Right lobe of liver (tissue), 6 donors: ENCODE results near the gene CADPS. TPM values are rescaled to one million over a fixed set of nuclear protein-coding genes. Genes with fewer than 3 reads are reported as not detected.

Experiments
- ATAC-seq, 4 donors: fragments of 200-7000 bp; cut with Tn5 transposase; one replicate each; pipeline ENCODE4 v1.9.1; 2020; ENCODE audit warnings: mild to moderate bottlenecking in 4 of 4, moderate library complexity in 4 of 4
- DNase-seq, 3 donors: peaks; one replicate each; pipeline ENCODE4 v3.0.0-alpha.2; 2020
- H3K27ac ChIP-seq, 3 donors: fragments of 200-600 bp; one replicate each; pipeline ENCODE4 v1.8.0; 2022
- H3K27me3 ChIP-seq, 2 donors: fragments of 200-600 bp; one replicate each; pipeline ENCODE4 v1.8.0; 2022
- H3K36me3 ChIP-seq, 4 donors: fragments of 200-600 bp; sonication (generic) in 1 of 4; one replicate each; pipeline versions ENCODE4 v1.5.1 to v1.8.0; 2017 to 2022; ENCODE audit warnings: control low read depth in 1 of 4
- H3K4me1 ChIP-seq, 4 donors: fragments of 200-600 bp; sonication (generic) in 1 of 4; one replicate each; pipeline versions ENCODE4 v1.5.1 to v1.8.0; 2017 to 2022; ENCODE audit warnings: control low read depth in 1 of 4
- H3K4me3 ChIP-seq, 3 donors: fragments of 200-600 bp; one replicate each; pipeline ENCODE4 v1.8.0; 2022
- H3K9me3 ChIP-seq, 4 donors: fragments of 200-600 bp; sonication (generic) in 1 of 4; one replicate each; pipeline versions ENCODE4 v1.5.1 to v1.8.0; 2017 to 2022; ENCODE audit warnings: control low read depth in 1 of 4
- POLR2A ChIP-seq: fragments of 450-650 bp; IDR thresholded peaks from one replicate; pipeline ENCODE4 v1.6.1; 2017; ENCODE audit warnings: antibody characterized with exemption, mild to moderate bottlenecking
- whole genome bisulfite sequencing: methylation state at CpG from one replicate; pipeline ENCODE4 v1.1.6; 2018; ENCODE audit warnings: low coverage, low lambda C conversion rate; ENCODE audit not compliant: insufficient coverage; ENCODE audit errors: missing lambda C conversion rate; 5-methylcytosine and 5-hydroxymethylcytosine counted together
- intact Hi-C, 2 donors: fragments of 100-400 bp; cut with DNase I; formaldehyde crosslinking; loops; one replicate each; pipeline versions ENCODE4 v1.11.2 to v1.14.1; 2022
- total RNA-seq, 6 experiments: library from RNA; depleted of rRNA in 2 of 6; stranded (reverse); fragments of >200 nt in 2 of 6; fragmentation: NEBNext Ultra II Directional in 3 of 6; extraction: Animal tissue kit (Norgen Biotek cat#: 25700) in 3 of 6; gene quantifications; one replicate each; pipeline versions ENCODE4 v1.1.0 to v1.2.4, GENCODE V29; 2016 to 2023
- TF ChIP-seq, protein P1 (sequence below), 4 donors: fragments of 200-600 bp in 3 of 4; fragments of 450-650 bp in 1 of 4; IDR thresholded peaks; one replicate each; pipeline versions ENCODE4 v1.5.1 to v1.8.0; 2016 to 2022; ENCODE audit warnings: antibody characterized with exemption in 4 of 4, mild to moderate bottlenecking in 2 of 4
- donor health status: DM: no; HTN: yes; CAD: no.
- donor health status: DM: no; HTN: no; CAD: no.
- donor health status: DM: no; HTN: no; CAD: no.
- donor health status: DM: no; HTN: yes; CAD: no.
- donor health status: DM: no; HTN: yes; CAD: no.

CADPS gene
- total RNA-seq, 6 experiments from 2014 or later = 0.06 to 0.98 TPM; not detected in 4

- WGBS = 13% methylated on average over 1 of the region's 1 CpG
- H3K27me3 ChIP-seq = no peaks in the 10 kb centered on the region
- H3K27ac ChIP-seq = no peak overlapping the region
- H3K36me3 ChIP-seq = no peaks in the 10 kb centered on the region
- DNase-seq = no peak
- H3K9me3 ChIP-seq = no peaks in the 10 kb centered on the region
- H3K4me1 ChIP-seq = no peaks in the 10 kb centered on the region
- intact Hi-C loops = no loop called here
- no peak overlapping the region for H3K4me3 ChIP-seq
- ATAC-seq = peak in 1 of 4 donors; percentile 53
- TF ChIP-seq, protein P1, sequence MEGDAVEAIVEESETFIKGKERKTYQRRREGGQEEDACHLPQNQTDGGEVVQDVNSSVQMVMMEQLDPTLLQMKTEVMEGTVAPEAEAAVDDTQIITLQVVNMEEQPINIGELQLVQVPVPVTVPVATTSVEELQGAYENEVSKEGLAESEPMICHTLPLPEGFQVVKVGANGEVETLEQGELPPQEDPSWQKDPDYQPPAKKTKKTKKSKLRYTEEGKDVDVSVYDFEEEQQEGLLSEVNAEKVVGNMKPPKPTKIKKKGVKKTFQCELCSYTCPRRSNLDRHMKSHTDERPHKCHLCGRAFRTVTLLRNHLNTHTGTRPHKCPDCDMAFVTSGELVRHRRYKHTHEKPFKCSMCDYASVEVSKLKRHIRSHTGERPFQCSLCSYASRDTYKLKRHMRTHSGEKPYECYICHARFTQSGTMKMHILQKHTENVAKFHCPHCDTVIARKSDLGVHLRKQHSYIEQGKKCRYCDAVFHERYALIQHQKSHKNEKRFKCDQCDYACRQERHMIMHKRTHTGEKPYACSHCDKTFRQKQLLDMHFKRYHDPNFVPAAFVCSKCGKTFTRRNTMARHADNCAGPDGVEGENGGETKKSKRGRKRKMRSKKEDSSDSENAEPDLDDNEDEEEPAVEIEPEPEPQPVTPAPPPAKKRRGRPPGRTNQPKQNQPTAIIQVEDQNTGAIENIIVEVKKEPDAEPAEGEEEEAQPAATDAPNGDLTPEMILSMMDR (IDR thresholded peaks at IDR 0.05) = no peak
- TF ChIP-seq POLR2A = no peak
These were observed 31.7 kb downstream of the CADPS start for GRCh38 chr3:62843508-62843907.

GRCh38 chr3:62839748-62840147, 35.5 kb downstream of the CADPS start:
- peaks cover 0 to 27% (median 4%) of the 10 kb centered on the region in 4 donors for H3K4me1 ChIP-seq
- no peaks in the 10 kb centered on the region for H3K36me3 ChIP-seq
- intact Hi-C loops = no loop called here
- no peaks in the 10 kb centered on the region for H3K27me3 ChIP-seq
- ATAC-seq (no peak), DNase-seq (no peak)
- 38% methylated on average over 1 of the region's 1 CpG for WGBS
- no peaks in the 10 kb centered on the region for H3K9me3 ChIP-seq
- H3K4me3 ChIP-seq = no peak overlapping the region
- TF ChIP-seq POLR2A = no peak
- TF ChIP-seq, protein P1 (IDR thresholded peaks at IDR 0.05) = no peak
- no peak overlapping the region for H3K27ac ChIP-seq

GRCh38 chr3:62837145-62837787, 38.0 kb downstream of the CADPS start:
- H3K36me3 ChIP-seq = no peaks in the 10 kb centered on the region
- no peak overlapping the region for H3K27ac ChIP-seq
- peak; percentile 48 to 70 (median 64) for ATAC-seq
- no peaks in the 10 kb centered on the region for H3K27me3 ChIP-seq
- peaks cover 0 to 27% (median 4%) of the 10 kb centered on the region in 4 donors for H3K4me1 ChIP-seq
- no peak for DNase-seq
- intact Hi-C loops = no loop called here
- 25% methylated on average over 6 of the region's 6 CpGs for WGBS
- TF ChIP-seq, protein P1 (IDR thresholded peaks at IDR 0.05) = no peak
- no peak for TF ChIP-seq POLR2A
- no peaks in the 10 kb centered on the region for H3K9me3 ChIP-seq
- no peak overlapping the region for H3K4me3 ChIP-seq

- Histone ChIP-seq H3K9me3 (no peaks in the 10 kb centered on the region), H3K36me3 (no peaks in the 10 kb centered on the region), H3K27me3 (no peaks in the 10 kb centered on the region), H3K27ac (no peak overlapping the region), H3K4me3 (no peak overlapping the region), H3K4me1 (peaks cover 0 to 27% (median 4%) of the 10 kb centered on the region in 4 donors)
- ATAC-seq (peak; percentile 80 to 84 (median 82)), DNase-seq (no peak)
- TF ChIP-seq, protein P1 (IDR thresholded peaks at IDR 0.05) = no peak
- 19% methylated on average over 3 of the region's 3 CpGs for WGBS
- intact Hi-C loops = no loop called here
These were observed 39.5 kb downstream of the CADPS start for GRCh38 chr3:62835554-62836236.
